Measurements from ENCODE around the gene DNAJC13.
A peak's percentile ranks its signal among the peaks of the same experiment; 100 is the strongest.

The DNAJC13 gene

GRCh38 chr3:132416161-132416560, 1.1 kb upstream of the DNAJC13 start:
- TF ChIP-seq EZH2 (optimal IDR thresholded peaks at IDR 0.05; ENCODE audit: low read depth, low read length) (no peak), CTCF (IDR thresholded peaks at IDR 0.05; ENCODE audit: low read length) (no peak), EZH2phosphoT487 (IDR thresholded peaks at IDR 0.05; ENCODE audit: low read length) (no peak)
- Histone ChIP-seq H3K27ac (ENCODE audit: low read length) (no peak overlapping the region), H3K9me3 (replicated peaks; ENCODE audit: insufficient read depth, low read length) (no peaks in the 10 kb centered on the region), H3K36me3 (replicated peaks; ENCODE audit: insufficient read depth, low read length) (no peaks in the 10 kb centered on the region), H3K4me1 (ENCODE audit: low read length) (peaks cover 22% of the 10 kb centered on the region), H3F3A (ENCODE audit: insufficient read depth, low read length) (peaks cover 34% of the 10 kb centered on the region), H3K9ac (ENCODE audit: low read length) (no peak overlapping the region), H4K20me1 (ENCODE audit: insufficient read depth, low read length) (no peaks in the 10 kb centered on the region), H3K27me3 (replicated peaks; ENCODE audit: insufficient read depth, low read length) (no peaks in the 10 kb centered on the region), H3K79me2 (ENCODE audit: low read length) (peaks cover 33% of the 10 kb centered on the region), H3K4me2 (ENCODE audit: low read depth, low read length) (peak overlapping the region; percentile 98; the same call in 1 of the 2 replicates), H3K9me2 (replicated peaks; ENCODE audit: insufficient read depth, low read length) (no peaks in the 10 kb centered on the region), H3K4me3 (ENCODE audit: low read length) (0 out of 2 replicates have a peak overlapping the region, but pooled peaks have one; percentile 87), H2AFZ (ENCODE audit: low read length) (peak overlapping the region; percentile 99; the same call in 1 of the 2 replicates)
- DNase-seq, result no peak

- no peaks in the 10 kb centered on the region for H3K27me3 ChIP-seq (replicated peaks; ENCODE audit: insufficient read depth, low read length)
- peak overlapping the region; percentile 87 for H3K4me3 ChIP-seq (ENCODE audit: low read length)
- H3K4me2 ChIP-seq (ENCODE audit: low read depth, low read length), result peak overlapping the region; percentile 75
- H3K9me2 ChIP-seq (replicated peaks; ENCODE audit: insufficient read depth, low read length), result no peaks in the 10 kb centered on the region
- TF ChIP-seq CTCF (IDR thresholded peaks at IDR 0.05; ENCODE audit: low read length) (no peak), EZH2phosphoT487 (IDR thresholded peaks at IDR 0.05; ENCODE audit: low read length) (no peak), EZH2 (optimal IDR thresholded peaks at IDR 0.05; ENCODE audit: low read depth, low read length) (no peak)
- peaks cover 50% of the 10 kb centered on the region for H3K79me2 ChIP-seq (ENCODE audit: low read length)
- H3K9ac ChIP-seq (ENCODE audit: low read length), result peak overlapping the region; percentile 85
- H3K4me1 ChIP-seq (ENCODE audit: low read length), result peaks cover 29% of the 10 kb centered on the region
- peaks cover 34% of the 10 kb centered on the region for H3F3A ChIP-seq (ENCODE audit: insufficient read depth, low read length)
- H3K27ac ChIP-seq (ENCODE audit: low read length), result peak overlapping the region; percentile 70; the same call in 1 of the 2 replicates
- no peaks in the 10 kb centered on the region for H4K20me1 ChIP-seq (ENCODE audit: insufficient read depth, low read length)
- no peaks in the 10 kb centered on the region for H3K9me3 ChIP-seq (replicated peaks; ENCODE audit: insufficient read depth, low read length)
- peak; percentile 81 for DNase-seq
- H3K36me3 ChIP-seq (replicated peaks; ENCODE audit: insufficient read depth, low read length), result no peaks in the 10 kb centered on the region
- peak overlapping the region; percentile 99 for H2AFZ ChIP-seq (ENCODE audit: low read length)
Observed at GRCh38 chr3:132417695-132418411, 551 bp downstream of the DNAJC13 start.

- Histone ChIP-seq H3K4me3 (ENCODE audit: low read length) (peak overlapping the region; percentile 87), H3K4me1 (ENCODE audit: low read length) (peaks cover 29% of the 10 kb centered on the region), H3F3A (ENCODE audit: insufficient read depth, low read length) (peaks cover 34% of the 10 kb centered on the region), H3K9ac (ENCODE audit: low read length) (peak overlapping the region; percentile 85; the same call in 1 of the 2 replicates), H3K9me2 (replicated peaks; ENCODE audit: insufficient read depth, low read length) (no peaks in the 10 kb centered on the region), H2AFZ (ENCODE audit: low read length) (no peak overlapping the region), H4K20me1 (ENCODE audit: insufficient read depth, low read length) (no peaks in the 10 kb centered on the region), H3K4me2 (ENCODE audit: low read depth, low read length) (peak overlapping the region; percentile 75), H3K27ac (ENCODE audit: low read length) (peak overlapping the region; percentile 70; the same call in 1 of the 2 replicates), H3K27me3 (replicated peaks; ENCODE audit: insufficient read depth, low read length) (no peaks in the 10 kb centered on the region), H3K79me2 (ENCODE audit: low read length) (peaks cover 61% of the 10 kb centered on the region), H3K36me3 (replicated peaks; ENCODE audit: insufficient read depth, low read length) (no peaks in the 10 kb centered on the region), H3K9me3 (replicated peaks; ENCODE audit: insufficient read depth, low read length) (no peaks in the 10 kb centered on the region)
- no peak for DNase-seq
- no peak for TF ChIP-seq EZH2phosphoT487 (IDR thresholded peaks at IDR 0.05; ENCODE audit: low read length)
- TF ChIP-seq EZH2 (optimal IDR thresholded peaks at IDR 0.05; ENCODE audit: low read depth, low read length), result no peak
- TF ChIP-seq CTCF (IDR thresholded peaks at IDR 0.05; ENCODE audit: low read length), result no peak
Observed at GRCh38 chr3:132418916-132419315, 1.6 kb downstream of the DNAJC13 start.
